H9 (cell line): ENCODE data around the gene MCEE. TPM values are rescaled to one million over a fixed set of nuclear protein-coding genes. Genes with fewer than 3 reads are reported as not detected.

Experiments
- DNase-seq: peaks from one replicate; pipeline ENCODE4 v3.0.0-alpha.2; 2017
- H2AFZ ChIP-seq: one replicate; pipeline ENCODE4 v1.6.1; 2013; ENCODE audit warnings: mild to moderate bottlenecking, low read length, control low read depth, moderate library complexity
- H2AK5ac ChIP-seq: 2 replicates; pipeline ENCODE4 v1.6.1; 2013; ENCODE audit warnings: low read length, control low read depth, mixed read lengths; ENCODE audit not compliant: insufficient read length
- H2BK120ac ChIP-seq: one replicate; pipeline ENCODE4 v1.6.1; 2013; ENCODE audit warnings: low read depth, mild to moderate bottlenecking, low read length, control low read depth, inconsistent platforms; ENCODE audit not compliant: poor library complexity, severe bottlenecking
- H2BK12ac ChIP-seq: 2 replicates; pipeline ENCODE4 v1.6.1; 2013; ENCODE audit warnings: low read length, control low read depth, mixed read lengths, low read depth; ENCODE audit not compliant: insufficient read length
- H2BK15ac ChIP-seq: 2 replicates; pipeline ENCODE4 v1.6.1; 2013; ENCODE audit warnings: low read depth, low read length, control low read depth
- H2BK20ac ChIP-seq: one replicate; pipeline ENCODE4 v1.6.1; 2013; ENCODE audit warnings: low read depth, mild to moderate bottlenecking, low read length, control low read depth, inconsistent platforms; ENCODE audit not compliant: poor library complexity, severe bottlenecking
- H2BK5ac ChIP-seq: 2 replicates; pipeline ENCODE4 v1.6.1; 2013; ENCODE audit warnings: low read length, control low read depth, mixed read lengths; ENCODE audit not compliant: insufficient read length
- H3K14ac ChIP-seq: 2 replicates; pipeline ENCODE4 v1.6.1; 2013; ENCODE audit warnings: low read length, control low read depth; ENCODE audit not compliant: insufficient read depth
- H3K18ac ChIP-seq: 2 replicates; pipeline ENCODE4 v1.6.1; 2013; ENCODE audit warnings: low read depth, mild to moderate bottlenecking, mixed read lengths, low read length, control low read depth; ENCODE audit not compliant: insufficient read length
- H3K23ac ChIP-seq: 2 replicates; pipeline ENCODE4 v1.6.1; 2013; ENCODE audit warnings: low read length, control low read depth, mixed read lengths, low read depth; ENCODE audit not compliant: insufficient read length
- H3K23me2 ChIP-seq: 2 replicates; pipeline ENCODE4 v1.6.1; 2013; ENCODE audit warnings: low read depth, mild to moderate bottlenecking, mixed read lengths, low read length, control low read depth; ENCODE audit not compliant: insufficient read length, poor library complexity, severe bottlenecking
- H3K27ac ChIP-seq: 2 replicates; pipeline ENCODE4 v1.5.1; 2013; ENCODE audit warnings: low read length, control low read depth, mixed read lengths, low read depth; ENCODE audit not compliant: insufficient read length
- H3K27me3 ChIP-seq: 2 replicates; pipeline ENCODE4 v1.6.1; 2013; ENCODE audit warnings: low read length, control low read depth, inconsistent platforms; ENCODE audit not compliant: insufficient read depth
- H3K4ac ChIP-seq: 2 replicates; pipeline ENCODE4 v1.6.1; 2013; ENCODE audit warnings: low read depth, mild to moderate bottlenecking, control low read depth, inconsistent platforms, low read length, moderate library complexity
- H3K4me1 ChIP-seq: 2 replicates; pipeline ENCODE4 v1.6.1; 2013; ENCODE audit warnings: low read length, control low read depth, inconsistent platforms; ENCODE audit not compliant: insufficient read depth
- H3K4me2 ChIP-seq: 2 replicates; pipeline ENCODE4 v1.6.1; 2013; ENCODE audit warnings: low read length, control low read depth, mixed read lengths; ENCODE audit not compliant: insufficient read length, insufficient read depth
- H3K56ac ChIP-seq: 2 replicates; pipeline ENCODE4 v1.6.1; 2013; ENCODE audit warnings: low read depth, mild to moderate bottlenecking, mixed read lengths, low read length, control low read depth; ENCODE audit not compliant: insufficient read length
- H3K79me1 ChIP-seq: 2 replicates; pipeline ENCODE4 v1.6.1; 2013; ENCODE audit warnings: low read depth, mild to moderate bottlenecking, moderate library complexity, low read length, control low read depth, inconsistent platforms; ENCODE audit not compliant: insufficient read depth, poor library complexity, severe bottlenecking
- H3K79me2 ChIP-seq: 2 replicates; pipeline ENCODE4 v1.6.1; 2013; ENCODE audit warnings: low read length, control low read depth, inconsistent platforms; ENCODE audit not compliant: insufficient read depth
- H3K9ac ChIP-seq: 2 replicates; pipeline ENCODE4 v1.6.1; 2013; ENCODE audit warnings: low read length, control low read depth, mixed read lengths; ENCODE audit not compliant: insufficient read length; ENCODE audit errors: extremely low read depth
- H3K9me3 ChIP-seq: one replicate; pipeline ENCODE4 v1.6.1; 2013; ENCODE audit warnings: low read depth, low read length, inconsistent platforms; ENCODE audit not compliant: control insufficient read depth
- H3T11ph ChIP-seq: one replicate; pipeline ENCODE4 v1.6.1; 2013; ENCODE audit warnings: mild to moderate bottlenecking, low read length, control low read depth, inconsistent platforms
- H4K20me1 ChIP-seq: one replicate; pipeline ENCODE4 v1.6.1; 2013; ENCODE audit not compliant: control insufficient read depth, insufficient read length, insufficient read depth
- H4K5ac ChIP-seq: 2 replicates; pipeline ENCODE4 v1.6.1; 2013; ENCODE audit warnings: low read depth, mild to moderate bottlenecking, mixed read lengths, low read length, control low read depth; ENCODE audit not compliant: insufficient read length
- H4K8ac ChIP-seq: replicated peaks from 2 replicates; pipeline ENCODE4 v1.6.1; 2013; ENCODE audit warnings: low read length, control low read depth, mixed read lengths, low read depth; ENCODE audit not compliant: insufficient read length
- H4K91ac ChIP-seq: 2 replicates; pipeline ENCODE4 v1.6.1; 2013; ENCODE audit warnings: low read depth, mild to moderate bottlenecking, moderate library complexity, mixed read lengths, low read length, control low read depth; ENCODE audit not compliant: insufficient read length
- H3K27ac Mint-ChIP-seq, 3 experiments: 2 replicates in 2 of 3; 3 replicates in 1 of 3; pipeline ENCODE4 v1.8.0; 2020 to 2021; ENCODE audit warnings: mixed read lengths in 3 of 3, mild to moderate bottlenecking in 1 of 3, moderate library complexity in 1 of 3
- H3K27me3 Mint-ChIP-seq: 2 replicates; pipeline ENCODE4 v1.8.0; 2021; ENCODE audit warnings: low read depth, mild to moderate bottlenecking, moderate library complexity, mixed read lengths
- H3K36me3 Mint-ChIP-seq, 3 experiments: 2 replicates in 2 of 3; 3 replicates in 1 of 3; pipeline ENCODE4 v1.8.0; 2020 to 2021; ENCODE audit warnings: low read depth in 3 of 3, mixed read lengths in 3 of 3; ENCODE audit not compliant: insufficient read depth in 1 of 3
- H3K4me1 Mint-ChIP-seq, 2 experiments: 2 replicates each; pipeline ENCODE4 v1.8.0; 2020; ENCODE audit warnings: mixed read lengths in 2 of 2
- H3K4me3 Mint-ChIP-seq, 2 experiments: 2 replicates in 1 of 2; 3 replicates in 1 of 2; pipeline ENCODE4 v1.8.0; 2020 to 2021; ENCODE audit warnings: mild to moderate bottlenecking in 2 of 2, mixed read lengths in 2 of 2, moderate library complexity in 1 of 2
- H3K9me3 Mint-ChIP-seq, 2 experiments: 2 replicates in 1 of 2; 3 replicates in 1 of 2; pipeline ENCODE4 v1.8.0; 2020; ENCODE audit warnings: mild to moderate bottlenecking in 2 of 2, mixed read lengths in 2 of 2, moderate library complexity in 1 of 2
- CTCF ChIP-seq: fragments of 200-600 bp; sonication (generic); conservative IDR thresholded peaks from 3 replicates; pipeline ENCODE4 v1.8.0; 2021; ENCODE audit warnings: antibody characterized with exemption, mild to moderate bottlenecking
- WGBS: extraction: QIAGEN DNeasy Blood & Tissue Kit; methylation state at CpG from one replicate; pipeline ENCODE4 v1.1.7; 2013; ENCODE audit warnings: missing lambda C conversion rate, low lambda C conversion rate, mixed read lengths; ENCODE audit not compliant: insufficient read length; ENCODE audit errors: extremely low coverage; 5-methylcytosine and 5-hydroxymethylcytosine counted together
- total RNA-seq: library from RNA; stranded (reverse); gene quantifications from 2 replicates; pipeline ENCODE4 v1.2.1, GENCODE V29; 2021

Gene MCEE
- total RNA-seq, 1 experiment from 2014 or later: 12.5 TPM

GRCh38 chr2:71103809-71104208 lies 26.2 kb downstream of the MCEE start:
- no peak overlapping the region for H3K18ac ChIP-seq
- no peak overlapping the region; a peak in 1 of 5 replicates for H3K4me3 Mint-ChIP-seq

More at GRCh38 chr2:71103809-71104208, 26.2 kb downstream of the MCEE start:
- no peak for DNase-seq
- no peaks in the 10 kb centered on the region for H4K20me1 ChIP-seq
- no peak overlapping the region for H3K9ac ChIP-seq
- TF ChIP-seq CTCF: no peak
- H2BK20ac ChIP-seq: no peak overlapping the region
- H2AFZ ChIP-seq: no peak overlapping the region
- no peaks in the 10 kb centered on the region for H3K23me2 ChIP-seq
- H3K4me2 ChIP-seq: no peak overlapping the region
- H3K14ac ChIP-seq: no peak overlapping the region; the same call in 1 of the 2 replicates
- H2BK15ac ChIP-seq: no peak overlapping the region
- H3K9me3 ChIP-seq: no peaks in the 10 kb centered on the region
- H2BK5ac ChIP-seq: no peak overlapping the region
- no peak overlapping the region for H3K23ac ChIP-seq
- Mint-ChIP-seq H3K27me3 (peaks cover 2% of the 10 kb centered on the region; the same call in 1 of the 2 replicates), H3K36me3 (peaks cover 0 to 4% (median 0%) of the 10 kb centered on the region in 3 experiments; a peak in 2 of 7 replicates), H3K27ac (peak overlapping the region in 2 of 3 experiments; percentile 7 to 20; a peak in 2 of 7 replicates), H3K4me1 (peaks cover 24% of the 10 kb centered on the region in 2 experiments), H3K9me3 (peaks cover 0 to 5% of the 10 kb centered on the region in 2 experiments; a peak in 2 of 5 replicates)
- no peak overlapping the region for H4K5ac ChIP-seq
- H4K8ac ChIP-seq: no peak overlapping the region
- H3K79me1 ChIP-seq: no peaks in the 10 kb centered on the region
- H2AK5ac ChIP-seq: no peak overlapping the region
- H4K91ac ChIP-seq: no peak overlapping the region
- H2BK120ac ChIP-seq: no peak overlapping the region
- H3T11ph ChIP-seq: no peak overlapping the region
- H3K56ac ChIP-seq: no peak overlapping the region
- no peaks in the 10 kb centered on the region for H3K79me2 ChIP-seq
- no peak overlapping the region for H2BK12ac ChIP-seq
- WGBS: no CpG with 5 or more reads among the region's 5 CpGs
- H3K27ac ChIP-seq: no peak overlapping the region
- H3K4ac ChIP-seq: no peak overlapping the region
- no peaks in the 10 kb centered on the region for H3K27me3 ChIP-seq
- peaks cover 9% of the 10 kb centered on the region; the same call in 1 of the 2 replicates for H3K4me1 ChIP-seq
